Superior temporal gyrus (tissue), 1 donor: Measurements from ENCODE around the gene ZNF236.

ENCODE experiments used
- DNase-seq: peaks from one replicate; pipeline ENCODE4 v3.0.0-alpha.2; 2016; ENCODE audit errors: extremely low spot score

Gene ZNF236

GRCh38 chr18:76859474-76860339 lies 37.4 kb downstream of the ZNF236 start:
- no peak for DNase-seq

- no peak for DNase-seq
Observed at GRCh38 chr18:76860411-76860810, 38.1 kb downstream of the ZNF236 start.

GRCh38 chr18:76866666-76867065 lies 44.3 kb downstream of the ZNF236 start:
- no peak for DNase-seq

GRCh38 chr18:76873311-76873710 lies 51.0 kb downstream of the ZNF236 start:
- no peak for DNase-seq

GRCh38 chr18:76873713-76874112 lies 51.4 kb downstream of the ZNF236 start:
- DNase-seq = no peak

GRCh38 chr18:76874642-76875389 lies 52.5 kb downstream of the ZNF236 start:
- DNase-seq = no peak

- DNase-seq = peak; percentile 82
Observed at GRCh38 chr18:76875390-76876325, 53.3 kb downstream of the ZNF236 start.

GRCh38 chr18:76878426-76878825 lies 56.1 kb downstream of the ZNF236 start:
- no peak for DNase-seq

GRCh38 chr18:76880026-76880425 lies 57.7 kb downstream of the ZNF236 start:
- no peak for DNase-seq

- no peak for DNase-seq
Observed at GRCh38 chr18:76881744-76882143, 59.4 kb downstream of the ZNF236 start.

GRCh38 chr18:76882146-76882545 lies 59.8 kb downstream of the ZNF236 start:
- no peak for DNase-seq

- DNase-seq = peak; percentile 37
Observed at GRCh38 chr18:76885001-76885400, 62.6 kb downstream of the ZNF236 start.

GRCh38 chr18:76886112-76886511 lies 63.8 kb downstream of the ZNF236 start:
- DNase-seq = peak; percentile 46

GRCh38 chr18:76889091-76889699 lies 66.8 kb downstream of the ZNF236 start:
- no peak for DNase-seq

GRCh38 chr18:76892832-76893231 lies 70.5 kb downstream of the ZNF236 start:
- peak; percentile 70 for DNase-seq

- no peak for DNase-seq
Observed at GRCh38 chr18:76894566-76895346, 72.4 kb downstream of the ZNF236 start.

- DNase-seq = no peak
Observed at GRCh38 chr18:76895498-76895897, 73.1 kb downstream of the ZNF236 start.

GRCh38 chr18:76896677-76897076 lies 74.3 kb downstream of the ZNF236 start:
- DNase-seq = no peak

GRCh38 chr18:76897257-76897656 lies 74.9 kb downstream of the ZNF236 start:
- no peak for DNase-seq

- no peak for DNase-seq
Observed at GRCh38 chr18:76903386-76903785, 81.0 kb downstream of the ZNF236 start.

- no peak for DNase-seq
Observed at GRCh38 chr18:76905821-76906220, 83.5 kb downstream of the ZNF236 start.
